Hepatocyte (in vitro differentiated cells): ENCODE results near the gene COL20A1.

Source experiments
- EZH2 ChIP-seq: fragments of 200-600 bp; sonication (generic); IDR thresholded peaks from 2 replicates; pipeline ENCODE4 v1.6.1; 2016; ENCODE audit warnings: antibody characterized with exemption, mild to moderate bottlenecking, borderline replicate concordance
- TF ChIP-seq, protein P1 (sequence below): fragments of 200-600 bp; sonication (generic); IDR thresholded peaks from 2 replicates; pipeline ENCODE4 v1.5.1; 2016; ENCODE audit warnings: antibody characterized with exemption, mild to moderate bottlenecking; ENCODE audit not compliant: poor library complexity

DNA sequence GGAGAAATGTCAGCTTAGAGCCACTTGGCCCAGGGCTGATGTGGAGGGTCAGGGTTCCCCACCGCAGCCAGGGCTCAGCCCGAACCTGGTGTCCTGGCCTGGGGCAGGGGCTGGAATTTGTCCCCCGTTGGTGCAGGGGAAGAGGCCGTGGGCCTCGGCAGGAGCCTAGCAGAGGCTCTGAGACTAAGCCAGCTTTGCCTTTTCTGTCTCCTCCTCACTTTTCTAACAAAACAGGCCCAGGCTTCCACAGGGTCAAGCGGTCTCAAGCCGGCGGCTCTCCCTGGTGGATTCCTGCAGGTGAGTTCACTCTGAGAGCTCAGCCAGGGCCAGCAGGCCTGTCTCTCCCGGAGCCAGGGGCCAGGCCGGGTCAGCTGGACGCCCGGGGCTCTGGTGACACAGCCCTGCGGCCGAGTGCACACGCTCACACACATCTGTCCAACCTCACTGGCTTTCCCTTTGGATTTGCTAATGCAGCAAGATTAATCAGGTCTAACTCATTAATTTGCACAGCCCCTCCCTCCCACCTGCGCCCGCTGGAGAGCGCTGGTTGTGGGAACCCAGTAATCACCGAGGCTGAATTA, 71.1 kb downstream of the COL20A1 start:
- TF ChIP-seq, protein P1, sequence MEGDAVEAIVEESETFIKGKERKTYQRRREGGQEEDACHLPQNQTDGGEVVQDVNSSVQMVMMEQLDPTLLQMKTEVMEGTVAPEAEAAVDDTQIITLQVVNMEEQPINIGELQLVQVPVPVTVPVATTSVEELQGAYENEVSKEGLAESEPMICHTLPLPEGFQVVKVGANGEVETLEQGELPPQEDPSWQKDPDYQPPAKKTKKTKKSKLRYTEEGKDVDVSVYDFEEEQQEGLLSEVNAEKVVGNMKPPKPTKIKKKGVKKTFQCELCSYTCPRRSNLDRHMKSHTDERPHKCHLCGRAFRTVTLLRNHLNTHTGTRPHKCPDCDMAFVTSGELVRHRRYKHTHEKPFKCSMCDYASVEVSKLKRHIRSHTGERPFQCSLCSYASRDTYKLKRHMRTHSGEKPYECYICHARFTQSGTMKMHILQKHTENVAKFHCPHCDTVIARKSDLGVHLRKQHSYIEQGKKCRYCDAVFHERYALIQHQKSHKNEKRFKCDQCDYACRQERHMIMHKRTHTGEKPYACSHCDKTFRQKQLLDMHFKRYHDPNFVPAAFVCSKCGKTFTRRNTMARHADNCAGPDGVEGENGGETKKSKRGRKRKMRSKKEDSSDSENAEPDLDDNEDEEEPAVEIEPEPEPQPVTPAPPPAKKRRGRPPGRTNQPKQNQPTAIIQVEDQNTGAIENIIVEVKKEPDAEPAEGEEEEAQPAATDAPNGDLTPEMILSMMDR = no peak
- no peak for TF ChIP-seq EZH2
